Progenitor cell of endocrine pancreas (in vitro differentiated cells): ENCODE results near the gene KRT24. TPM values are rescaled to one million over a fixed set of nuclear protein-coding genes. Genes with fewer than 3 reads are reported as not detected.
"Not testable (repeated sequence)": the region's sequence is repeated elsewhere in the genome, so short reads cannot be mapped to it uniquely, and the experiment has no call there.

Experiments used
- DNase-seq: peaks from one replicate; pipeline ENCODE4 v3.0.0; 2021; ENCODE audit warnings: low spot score; ENCODE audit not compliant: unreplicated experiment
- H3K27ac Mint-ChIP-seq: 2 replicates; pipeline ENCODE4 v1.8.0; 2021; ENCODE audit warnings: mild to moderate bottlenecking, moderate library complexity, mixed read lengths
- H3K27me3 Mint-ChIP-seq: 2 replicates; pipeline ENCODE4 v1.8.0; 2021; ENCODE audit warnings: mixed read lengths
- H3K36me3 Mint-ChIP-seq: 2 replicates; pipeline ENCODE4 v1.8.0; 2022; ENCODE audit warnings: mixed read lengths; ENCODE audit not compliant: insufficient read depth
- H3K4me1 Mint-ChIP-seq: 2 replicates; pipeline ENCODE4 v1.8.0; 2021; ENCODE audit warnings: low read depth, mixed read lengths
- H3K4me3 Mint-ChIP-seq: 2 replicates; pipeline ENCODE4 v1.8.0; 2021; ENCODE audit warnings: low read depth, mild to moderate bottlenecking, moderate library complexity, mixed read lengths
- H3K9me3 Mint-ChIP-seq: 2 replicates; pipeline ENCODE4 v1.8.0; 2021; ENCODE audit warnings: low read depth, mixed read lengths
- CTCF ChIP-seq: fragments of 200-600 bp; sonication (generic); IDR thresholded peaks from one replicate; pipeline ENCODE4 v1.5.0; 2021; ENCODE audit warnings: antibody characterized with exemption, mild to moderate bottlenecking; ENCODE audit not compliant: unreplicated experiment
- long read RNA-seq: library from polyadenylated mRNA; unstranded; transcript quantifications from one replicate; pipeline ENCODE4 v2.0.0, GENCODE V29; 2020
- total RNA-seq: library from RNA; stranded (reverse); gene quantifications from 2 replicates; pipeline ENCODE4 v1.2.1, GENCODE V29; 2021

Gene KRT24
- total RNA-seq: not detected in 2 replicates
- long read RNA-seq: 0 reads

DNA sequence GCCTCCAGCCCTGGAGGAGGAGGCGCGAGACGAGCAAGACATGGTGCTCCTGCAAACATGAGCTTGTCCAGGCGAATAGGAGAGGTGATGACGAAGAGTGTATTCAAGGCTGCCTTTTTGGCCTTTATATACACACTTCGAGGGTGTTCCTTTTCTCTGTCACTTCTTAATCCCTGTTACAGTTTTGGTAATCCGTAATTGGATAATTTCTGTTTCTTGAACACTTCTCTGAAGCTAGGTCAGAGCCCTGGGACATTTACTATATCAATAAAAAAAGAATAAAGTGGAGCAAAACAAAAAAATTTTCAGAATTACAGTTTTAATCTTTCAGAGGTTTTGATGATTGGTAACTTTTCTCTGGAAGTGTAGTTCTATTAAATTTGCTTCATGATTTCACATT, at the start of gene KRT24:
Gene KRT24, minus strand, starts transcription at position 101 of the 400 bp plus-strand sequence. Its CDS starts 59 bp downstream, at position 42.
- H3K9me3 Mint-ChIP-seq: no peaks in the 10 kb centered on the region
- peak within 1 kb of the TSS; percentile 45 for H3K27ac Mint-ChIP-seq
- H3K36me3 Mint-ChIP-seq: no peaks in the 10 kb centered on the region
- DNase-seq: no peak
- peaks cover 2% of the 10 kb centered on the region for H3K27me3 Mint-ChIP-seq
- TF ChIP-seq CTCF: no peak
- no peaks in the 10 kb centered on the region for H3K4me1 Mint-ChIP-seq
- H3K4me3 Mint-ChIP-seq: no peak within 1 kb of the TSS

- no peaks in the 10 kb centered on the region for H3K36me3 Mint-ChIP-seq
- no peaks in the 10 kb centered on the region for H3K9me3 Mint-ChIP-seq
- DNase-seq: no peak
- H3K4me3 Mint-ChIP-seq: no peak overlapping the region
- no peaks in the 10 kb centered on the region for H3K4me1 Mint-ChIP-seq
- no peak for TF ChIP-seq CTCF
- no peaks in the 10 kb centered on the region for H3K27me3 Mint-ChIP-seq
- H3K27ac Mint-ChIP-seq: no peak overlapping the region
These were observed 47.5 kb upstream of the KRT24 start for GRCh38 chr17:40751065-40751464.

GRCh38 chr17:40750391-40750790, 46.8 kb upstream of the KRT24 start:
- DNase-seq: no peak
- no peak overlapping the region for H3K27ac Mint-ChIP-seq
- H3K4me1 Mint-ChIP-seq: no peaks in the 10 kb centered on the region

DNA sequence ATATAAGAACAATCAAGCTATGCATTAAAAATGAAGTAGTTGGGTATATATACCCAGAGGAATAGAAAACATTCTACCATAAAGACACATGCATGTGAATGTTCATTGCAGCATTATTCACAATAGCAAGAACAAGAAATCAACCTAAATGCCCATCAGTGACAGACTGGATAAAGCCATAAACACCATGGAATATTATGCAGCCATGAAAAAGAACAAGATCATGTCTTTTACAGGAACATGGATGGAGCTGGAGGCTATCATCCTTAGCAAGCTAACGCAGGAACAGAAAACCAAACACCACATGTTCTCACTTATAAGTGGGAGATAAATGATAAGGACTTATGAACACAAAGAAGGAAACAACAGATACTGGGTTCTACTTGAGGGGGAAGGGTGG, 45.1 kb upstream of the KRT24 start:
- H3K9me3 Mint-ChIP-seq, DNase-seq, H3K4me3 Mint-ChIP-seq, H3K27ac Mint-ChIP-seq, H3K27me3 Mint-ChIP-seq, H3K4me1 Mint-ChIP-seq, H3K36me3 Mint-ChIP-seq: not testable (repeated sequence)

More at GRCh38 chr17:40750391-40750790, 46.8 kb upstream of the KRT24 start:
- H3K9me3 Mint-ChIP-seq: no peaks in the 10 kb centered on the region
- TF ChIP-seq CTCF: no peak
- H3K4me3 Mint-ChIP-seq: no peak overlapping the region
- no peaks in the 10 kb centered on the region for H3K36me3 Mint-ChIP-seq
- no peaks in the 10 kb centered on the region for H3K27me3 Mint-ChIP-seq

GRCh38 chr17:40738553-40738952, 35.0 kb upstream of the KRT24 start:
- Mint-ChIP-seq H3K4me3 (no peak overlapping the region), H3K36me3 (peaks cover 2% of the 10 kb centered on the region), H3K27me3 (no peaks in the 10 kb centered on the region), H3K9me3 (peaks cover 10% of the 10 kb centered on the region), H3K4me1 (no peaks in the 10 kb centered on the region), H3K27ac (no peak overlapping the region)
- TF ChIP-seq CTCF: no peak
- DNase-seq: no peak

DNA sequence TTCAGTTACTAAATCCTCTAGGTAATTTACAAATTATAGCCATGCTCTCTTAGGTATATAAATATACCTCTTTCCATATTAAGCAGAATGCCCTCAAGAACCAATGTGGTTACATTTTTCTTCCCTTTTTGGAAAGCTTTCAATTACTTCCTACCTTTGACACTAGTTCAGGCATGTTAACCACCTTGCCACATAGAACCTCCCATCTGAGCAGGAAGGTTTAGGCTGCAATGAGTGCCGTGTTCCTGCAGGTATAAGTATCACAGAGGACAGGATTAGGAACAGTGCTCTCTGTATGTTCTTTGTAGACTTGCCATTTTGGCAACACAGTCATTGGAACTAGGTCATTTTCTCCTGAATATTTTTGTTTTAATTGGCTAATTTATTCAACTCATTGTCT, 31.5 kb upstream of the KRT24 start:
- Mint-ChIP-seq H3K27me3 (no peaks in the 10 kb centered on the region), H3K36me3 (no peaks in the 10 kb centered on the region), H3K4me1 (no peaks in the 10 kb centered on the region), H3K9me3 (peaks cover 3% of the 10 kb centered on the region), H3K27ac (no peak overlapping the region), H3K4me3 (no peak overlapping the region)
- DNase-seq: no peak
- TF ChIP-seq CTCF: no peak
